NCI-H460 (cell line): ENCODE results near the gene PFKFB4. TPM values are rescaled to one million over a fixed set of nuclear protein-coding genes. Genes with fewer than 3 reads are reported as not detected.
"Not testable (repeated sequence)": the region's sequence is repeated elsewhere in the genome, so short reads cannot be mapped to it uniquely, and the experiment has no call there.

Source experiments
- DNase-seq: peaks from one replicate; pipeline ENCODE4 v3.0.0-alpha.2; 2016; ENCODE audit warnings: low read depth; ENCODE audit errors: extremely low read depth
- total RNA-seq: library from RNA; depleted of rRNA; stranded (reverse); fragments of >200 nt; shearing (Covaris generic); gene quantifications from 2 replicates; pipeline ENCODE4 v1.2.3, GENCODE V29; 2014

Gene PFKFB4
- total RNA-seq, 1 experiment from 2014 or later: 5.7 TPM

GRCh38 chr3:48536785-48537184, 19.8 kb downstream of the PFKFB4 start:
- no peak for DNase-seq

DNA sequence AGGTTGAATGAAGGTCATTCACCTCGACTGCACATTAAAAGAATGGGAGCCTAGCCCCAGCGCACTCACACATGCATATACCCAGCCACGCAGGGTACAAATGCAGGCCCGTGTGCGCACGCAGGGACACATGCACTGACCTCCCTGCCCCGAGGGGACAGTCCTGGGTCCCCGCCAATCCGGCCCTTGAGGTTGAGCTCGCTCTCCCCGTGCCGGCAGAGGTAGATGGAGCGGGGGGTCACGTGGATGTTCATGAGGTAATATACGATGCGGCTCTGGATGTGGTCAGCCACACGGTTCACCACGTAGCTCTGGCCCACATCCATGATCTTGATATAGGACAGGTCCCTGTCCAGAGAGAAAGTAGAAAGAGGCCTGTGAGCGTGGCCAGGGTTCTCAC, 20.5 kb downstream of the PFKFB4 start:
- no peak for DNase-seq

- no peak for DNase-seq
Measured at GRCh38 chr3:48535578-48535977, 21.0 kb downstream of the PFKFB4 start.

DNA sequence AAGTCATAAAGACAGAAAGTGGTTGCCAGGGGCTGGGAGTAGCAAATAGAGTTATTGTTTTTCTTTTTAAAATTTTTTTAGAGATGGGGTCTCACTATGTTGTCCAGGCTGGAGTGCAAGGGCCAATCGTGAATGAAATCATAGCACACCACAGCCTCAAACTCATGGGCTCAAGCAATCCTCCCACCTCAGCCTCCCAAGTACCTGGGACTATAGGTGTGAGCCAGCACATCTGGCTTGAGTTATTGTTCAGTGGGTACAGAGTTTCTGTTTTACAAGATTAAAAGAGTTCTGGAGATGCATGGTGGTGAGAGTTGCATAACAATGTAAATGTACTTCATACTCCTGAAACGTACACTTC, 23.6 kb downstream of the PFKFB4 start:
- DNase-seq: no peak

- DNase-seq: no peak
Measured at GRCh38 chr3:48532271-48532976, 24.2 kb downstream of the PFKFB4 start.

- DNase-seq: not testable (repeated sequence)
Measured at GRCh38 chr3:48530701-48531100, 25.9 kb downstream of the PFKFB4 start.

DNA sequence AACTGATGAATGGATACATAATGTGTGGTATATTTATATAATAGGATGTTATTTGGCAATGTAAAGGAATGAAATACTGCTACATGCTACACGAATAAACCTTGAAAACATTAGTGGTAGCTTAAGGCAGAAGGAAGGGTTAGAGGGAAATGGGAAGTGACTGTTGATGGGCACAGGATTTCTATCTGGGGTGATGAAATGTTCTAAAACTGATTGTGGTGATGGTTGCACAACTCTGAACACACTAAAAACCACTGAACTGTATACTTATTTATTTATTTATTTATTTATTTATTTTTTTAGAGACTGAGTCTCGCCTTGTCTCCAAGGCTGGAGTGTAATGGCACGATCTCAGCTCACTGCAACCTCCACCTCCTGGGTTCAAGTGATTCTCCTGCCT, 27.8 kb downstream of the PFKFB4 start:
- no peak for DNase-seq

GRCh38 chr3:48528048-48528447, 28.6 kb downstream of the PFKFB4 start:
- no peak for DNase-seq

DNA sequence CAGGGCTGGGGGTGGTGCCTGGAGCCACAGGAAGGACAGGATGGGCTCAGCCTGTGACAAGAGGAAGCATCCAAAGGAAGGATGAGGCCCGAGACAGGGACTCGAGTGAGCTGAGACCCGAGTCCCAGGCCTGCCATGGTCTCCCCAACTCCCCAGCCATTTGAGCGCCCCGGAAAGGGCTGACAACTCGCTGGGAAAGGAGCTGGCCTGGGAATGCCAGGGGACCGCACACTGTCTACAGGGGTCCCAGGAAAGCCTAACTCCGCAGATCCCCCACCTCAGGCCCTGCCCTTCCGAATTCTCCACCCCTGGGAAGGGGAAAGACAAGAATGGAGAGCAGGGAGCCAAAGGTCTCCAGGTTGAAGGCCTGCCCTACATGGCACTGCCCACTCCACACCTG, 31.6 kb downstream of the PFKFB4 start:
- DNase-seq: no peak

- no peak for DNase-seq
Measured at GRCh38 chr3:48521635-48522034, 35.0 kb downstream of the PFKFB4 start.

DNA sequence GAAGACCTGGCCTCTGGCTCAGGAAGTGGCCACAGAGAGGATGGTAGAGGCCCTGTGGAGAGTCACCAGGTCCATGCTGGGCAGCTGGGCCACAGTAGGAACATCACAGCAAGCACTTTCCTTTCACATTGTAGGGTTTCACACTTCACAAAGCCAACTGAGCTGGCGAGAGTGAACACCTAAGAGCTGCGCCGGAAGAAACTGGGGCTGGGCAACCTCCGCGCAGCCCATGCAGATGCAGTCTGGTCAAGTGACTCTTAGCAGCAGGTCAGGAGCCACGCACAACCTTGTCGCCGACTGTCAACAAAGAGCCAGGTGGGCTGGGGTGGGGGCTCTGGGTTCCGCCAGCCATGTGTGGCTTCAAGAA, 37.3 kb downstream of the PFKFB4 start:
- DNase-seq: no peak

DNA sequence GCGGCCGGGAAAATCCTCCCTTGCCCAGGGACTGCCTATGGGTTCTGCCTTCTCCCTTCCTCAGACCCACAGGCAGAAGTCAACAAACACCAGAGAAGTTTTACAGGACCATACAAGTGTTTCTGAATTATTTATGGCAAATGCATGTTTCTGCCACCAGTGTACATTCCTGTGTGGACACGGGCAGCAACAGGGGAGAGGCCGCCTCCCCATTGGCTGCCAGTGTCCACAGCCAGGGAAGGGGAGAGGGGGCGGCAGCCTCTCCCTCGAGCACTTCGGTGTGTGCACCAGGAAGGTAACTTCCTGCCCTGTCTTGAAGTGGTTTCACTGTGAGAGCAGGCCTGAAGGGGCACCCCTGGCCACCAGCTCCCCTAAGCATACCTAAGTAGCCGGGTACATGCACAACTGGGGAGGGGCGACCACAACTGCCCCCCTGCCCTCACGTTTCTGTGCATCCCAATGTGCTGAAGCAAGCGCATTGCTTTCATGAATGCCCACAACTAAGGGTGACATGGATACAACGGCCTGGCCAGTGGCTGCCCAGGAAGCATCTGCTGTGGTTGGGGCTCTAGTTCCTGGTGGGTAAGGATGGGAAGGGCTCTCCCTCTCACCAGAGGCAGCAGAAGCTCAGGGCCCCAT, 37.8 kb downstream of the PFKFB4 start:
- no peak for DNase-seq

DNA sequence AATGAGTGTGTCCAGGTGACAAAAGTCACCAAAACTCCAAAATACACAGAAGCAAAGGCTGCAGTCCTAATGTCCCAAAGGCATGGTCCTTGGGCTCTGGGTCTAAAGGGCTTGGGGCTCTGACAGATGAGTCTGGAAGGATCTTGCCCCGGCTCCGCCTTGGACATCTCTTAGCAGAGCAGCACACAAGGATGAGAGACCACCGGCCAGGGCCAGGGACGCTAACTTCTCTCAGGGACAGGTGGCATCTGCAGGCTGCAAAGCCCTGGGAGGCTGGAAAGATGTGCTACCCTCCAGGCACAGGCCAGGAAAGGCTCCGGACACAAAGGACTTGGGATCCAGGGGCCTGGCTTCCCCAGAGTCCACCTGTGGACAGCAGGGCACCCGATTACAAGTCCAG, 38.5 kb downstream of the PFKFB4 start:
- DNase-seq: no peak

GRCh38 chr3:48516571-48516970, 40.0 kb downstream of the PFKFB4 start:
- no peak for DNase-seq

DNA sequence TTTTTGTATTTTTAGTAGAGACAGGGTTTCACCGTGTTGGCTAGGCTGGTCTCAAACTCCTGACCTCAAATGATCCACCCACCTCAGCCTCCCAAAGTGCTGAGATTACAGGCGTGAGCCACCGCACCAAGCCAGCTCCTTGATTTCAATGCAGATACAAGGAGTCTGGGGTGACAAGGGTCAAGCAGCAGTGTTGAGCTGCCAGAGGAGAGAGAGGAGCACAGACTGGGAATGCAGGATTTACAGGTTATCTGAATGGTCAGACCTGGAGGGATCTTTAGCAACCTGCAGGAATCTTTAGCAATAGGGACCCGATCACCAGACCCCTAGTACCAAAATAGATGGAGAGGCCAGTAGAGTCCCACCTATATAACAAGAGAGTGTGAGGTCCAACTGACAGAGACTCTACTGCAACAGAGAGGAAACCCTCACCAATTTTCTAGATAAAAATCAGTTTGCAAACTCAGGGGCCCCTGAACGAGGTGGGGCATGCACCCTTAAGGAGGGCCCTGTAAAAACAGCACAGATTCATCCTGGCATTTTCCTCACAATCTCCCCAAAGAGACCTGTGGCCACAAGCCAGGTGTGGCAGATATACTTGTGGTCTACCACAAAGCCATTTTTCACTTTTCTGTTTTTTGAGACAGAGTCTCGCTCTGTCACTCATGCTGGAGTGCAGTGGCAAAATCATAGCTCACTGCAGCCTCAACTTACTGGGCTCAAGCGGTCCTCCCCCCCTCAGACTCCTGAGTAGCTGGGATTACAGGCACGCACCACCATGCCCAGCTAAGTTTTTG, 42.0 kb downstream of the PFKFB4 start:
- DNase-seq: no peak

DNA sequence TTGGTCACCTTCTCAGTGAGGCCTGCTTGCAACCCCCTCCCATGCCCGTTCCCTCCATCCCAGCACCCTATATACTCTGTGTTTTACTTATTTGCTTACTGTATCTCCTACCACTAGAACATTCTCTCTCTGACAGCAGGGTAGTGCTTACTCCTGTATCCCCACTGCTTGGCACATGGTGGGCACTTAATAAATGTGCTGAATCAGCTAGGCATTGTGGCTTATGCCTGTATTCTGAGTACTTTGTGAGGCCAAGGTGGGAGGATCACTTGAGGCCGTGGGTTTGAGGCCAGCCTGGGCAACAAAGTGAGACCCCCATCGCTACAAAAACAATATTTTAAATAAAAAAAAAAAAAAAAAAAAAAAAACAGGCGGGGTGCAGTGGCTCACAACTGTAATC, 45.1 kb downstream of the PFKFB4 start:
- DNase-seq: no peak

- DNase-seq: peak; percentile 32
Measured at GRCh38 chr3:48507256-48508061, 49.1 kb downstream of the PFKFB4 start.

DNA sequence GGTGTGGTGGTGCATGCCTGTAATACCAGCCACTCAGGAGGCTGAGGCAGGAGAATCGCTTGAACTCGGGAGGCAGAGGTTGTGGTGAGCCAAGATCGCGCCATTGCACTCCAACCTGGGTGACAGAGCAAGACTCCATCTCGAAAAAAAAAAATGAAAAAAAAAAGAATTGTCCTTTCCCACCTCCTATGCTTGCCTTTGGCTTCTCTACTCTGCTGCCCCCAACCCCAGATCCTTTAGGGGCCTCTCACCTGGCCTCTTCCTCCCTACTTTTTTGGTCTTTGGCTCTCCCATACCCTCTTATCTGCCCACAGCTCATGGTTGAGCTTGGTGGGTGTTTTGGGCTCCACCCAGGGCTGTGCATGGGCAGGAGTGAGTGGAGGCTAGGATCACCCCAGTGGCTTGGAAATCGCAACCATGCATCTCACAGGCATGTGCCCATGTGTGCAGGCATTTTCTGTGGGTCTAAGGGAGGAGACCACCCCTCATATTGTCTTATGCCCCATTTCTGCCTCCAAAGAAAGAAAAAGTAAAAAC, 50.6 kb downstream of the PFKFB4 start:
- DNase-seq: no peak

DNA sequence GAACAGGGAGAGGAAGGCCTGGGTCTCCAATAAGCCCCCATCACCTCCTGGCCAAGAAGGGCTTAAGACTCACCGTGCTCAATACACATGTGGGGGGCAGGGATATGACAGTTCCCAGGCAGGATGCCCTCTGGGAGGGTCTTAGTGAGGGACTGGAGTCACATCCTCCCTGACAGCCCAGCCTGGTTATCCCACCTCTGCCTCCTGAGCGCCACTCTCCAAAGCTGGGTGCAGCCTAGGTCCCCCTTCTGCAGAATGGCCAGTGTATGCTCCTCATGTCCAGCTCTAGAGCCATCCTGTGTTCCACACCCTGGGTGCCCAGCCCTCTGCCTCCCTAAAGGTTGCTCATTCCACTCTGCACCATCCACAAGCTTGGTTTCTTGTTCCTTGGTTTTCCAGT, 51.5 kb downstream of the PFKFB4 start:
- no peak for DNase-seq

DNA sequence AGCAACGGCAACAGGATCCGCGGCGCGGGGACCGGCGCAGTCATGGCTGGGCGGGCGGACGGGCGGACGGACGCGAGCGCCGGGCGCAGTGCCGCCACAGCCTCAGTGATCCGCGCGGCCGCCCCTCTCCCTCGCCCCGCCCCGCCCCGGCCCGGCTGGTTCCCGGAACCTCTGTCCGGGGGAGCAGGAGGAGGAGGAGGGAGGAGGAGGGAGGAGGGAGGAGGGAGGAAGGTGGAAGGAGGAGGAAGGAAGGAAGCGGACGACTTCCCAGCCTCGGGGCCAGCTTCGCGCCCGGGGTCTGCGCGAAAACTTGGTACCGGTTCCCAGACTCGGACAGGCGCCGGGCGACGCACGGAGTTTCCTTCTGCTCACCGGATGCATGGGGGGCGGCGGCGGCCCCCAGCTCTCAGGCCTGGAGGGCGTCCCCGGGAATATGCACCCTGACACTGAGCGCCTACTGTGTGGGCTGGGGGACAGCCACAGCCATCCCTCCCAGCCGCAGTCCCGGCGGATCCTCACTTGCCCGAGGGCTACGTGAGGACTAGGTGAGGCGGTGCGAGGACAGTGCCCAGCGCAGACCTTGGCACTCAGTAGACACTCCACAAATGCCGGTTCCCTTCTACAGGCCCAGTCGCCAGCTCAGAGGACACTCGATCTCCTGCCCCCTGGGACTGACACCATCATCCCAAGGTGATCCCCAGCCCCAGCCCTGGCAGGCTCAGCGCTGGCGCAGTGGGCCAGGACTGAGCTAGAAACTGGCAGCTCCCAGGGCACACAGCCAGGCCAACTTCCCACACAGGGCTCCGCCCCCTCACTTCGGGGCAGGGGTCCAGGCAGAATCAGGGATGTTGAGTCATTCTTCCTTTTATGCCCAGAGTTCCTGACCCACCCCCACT, 52.3 kb downstream of the PFKFB4 start, which contains the start of gene SHISA5:
Gene SHISA5 (minus strand): TSS at position 124 of the 896 bp plus-strand sequence. CDS start 80 bp downstream, at position 44.
- DNase-seq: peak; percentile 28
